ENCODE results near the gene EVA1C. TPM values are rescaled to one million over a fixed set of nuclear protein-coding genes. Genes with fewer than 3 reads are reported as not detected.

EVA1C gene
- total RNA-seq, 1 experiment from 2014 or later, result 0.98 TPM

- no peak overlapping the region for H3T11ph ChIP-seq (ENCODE audit: low read length)
- H2AFZ ChIP-seq (ENCODE audit: low read length), result no peak overlapping the region
- H2BK15ac ChIP-seq (ENCODE audit: low read depth, low read length), result no peak overlapping the region
- H3K27me3 Mint-ChIP-seq (ENCODE audit: low read depth), result peaks cover 52% of the 10 kb centered on the region
- H2BK5ac ChIP-seq (ENCODE audit: insufficient read length, low read length), result no peak overlapping the region
- no CpG with 5 or more reads among the region's 11 CpGs for WGBS (ENCODE audit: extremely low coverage, insufficient read length, low lambda C conversion rate)
- H2BK120ac ChIP-seq (ENCODE audit: low read depth, low read length, poor library complexity, severe bottlenecking), result no peak overlapping the region
- no peak overlapping the region for H2BK20ac ChIP-seq (ENCODE audit: low read depth, low read length, poor library complexity, severe bottlenecking)
- H3K79me2 ChIP-seq (ENCODE audit: insufficient read depth, low read length), result no peaks in the 10 kb centered on the region
- H2BK12ac ChIP-seq (ENCODE audit: insufficient read length, low read depth, low read length), result no peak overlapping the region
- no peaks in the 10 kb centered on the region for H3K9me3 Mint-ChIP-seq
- no peak overlapping the region for H3K56ac ChIP-seq (ENCODE audit: insufficient read length, low read depth, low read length)
- DNase-seq, result no peak
- H3K23ac ChIP-seq (ENCODE audit: insufficient read length, low read depth, low read length), result no peak overlapping the region
- no peaks in the 10 kb centered on the region for H4K20me1 ChIP-seq (ENCODE audit: control insufficient read depth, insufficient read depth, insufficient read length)
- H4K5ac ChIP-seq (ENCODE audit: insufficient read length, low read depth, low read length), result no peak overlapping the region
- H3K4me3 Mint-ChIP-seq, result no peak overlapping the region; a peak in 1 of 5 replicates
- no peak overlapping the region for H4K91ac ChIP-seq (ENCODE audit: insufficient read length, low read depth, low read length)
- H3K27ac ChIP-seq (ENCODE audit: insufficient read length, low read depth, low read length), result no peak overlapping the region
- H3K79me1 ChIP-seq (ENCODE audit: insufficient read depth, low read depth, low read length, poor library complexity, severe bottlenecking), result no peaks in the 10 kb centered on the region
- no peaks in the 10 kb centered on the region for H3K9me3 ChIP-seq (ENCODE audit: control insufficient read depth, low read depth, low read length)
- H3K14ac ChIP-seq (ENCODE audit: insufficient read depth, low read length), result no peak overlapping the region
- H3K9ac ChIP-seq (ENCODE audit: extremely low read depth, insufficient read length, low read length), result no peak overlapping the region
- TF ChIP-seq CTCF (conservative IDR thresholded peaks at IDR 0.05), result no peak
- peaks cover 35% of the 10 kb centered on the region for H3K27me3 ChIP-seq (ENCODE audit: insufficient read depth, low read length)
- no peaks in the 10 kb centered on the region for H3K4me1 ChIP-seq (ENCODE audit: insufficient read depth, low read length)
- H4K8ac ChIP-seq (replicated peaks; ENCODE audit: insufficient read length, low read depth, low read length), result no peak overlapping the region
- no peak overlapping the region for H2AK5ac ChIP-seq (ENCODE audit: insufficient read length, low read length)
- H3K4me2 ChIP-seq (ENCODE audit: insufficient read depth, insufficient read length, low read length), result no peak overlapping the region
- H3K23me2 ChIP-seq (ENCODE audit: insufficient read length, low read depth, low read length, poor library complexity, severe bottlenecking), result peaks cover 10% of the 10 kb centered on the region
- no peak overlapping the region for H3K18ac ChIP-seq (ENCODE audit: insufficient read length, low read depth, low read length)
- H3K4me1 Mint-ChIP-seq, result peaks cover 29 to 38% of the 10 kb centered on the region in 2 experiments
- no peak overlapping the region for H3K4ac ChIP-seq (ENCODE audit: low read depth, low read length)
- no peaks in the 10 kb centered on the region; a peak in 1 of 7 replicates for H3K36me3 Mint-ChIP-seq (ENCODE audit: insufficient read depth in 1 of 3, low read depth in 3 of 3)
- H3K27ac Mint-ChIP-seq, result no peak overlapping the region
These were observed 3.2 kb downstream of the EVA1C start for GRCh38 chr21:32415451-32416398.
